Epithelial cell of esophagus (primary cell): ENCODE measurements around the gene LGR6.

Experiments used
- DNase-seq: peaks from one replicate; pipeline ENCODE4 v3.0.0; 2010; ENCODE audit warnings: low read depth
- H3K4me3 ChIP-seq: 2 replicates; pipeline ENCODE4 v1.5.1; 2011; ENCODE audit warnings: mild to moderate bottlenecking, low read length, control low read depth
- TF ChIP-seq, protein P1 (sequence below): IDR thresholded peaks from 2 replicates; pipeline ENCODE4 v1.5.1; 2011; ENCODE audit warnings: low read depth, mild to moderate bottlenecking, low read length, control low read depth, inconsistent platforms; ENCODE audit not compliant: insufficient read depth; ENCODE audit errors: missing control alignments

LGR6 gene

GRCh38 chr1:202280595-202280994 lies 87.0 kb downstream of the LGR6 start:
- no peak overlapping the region for H3K4me3 ChIP-seq
- TF ChIP-seq, protein P1, sequence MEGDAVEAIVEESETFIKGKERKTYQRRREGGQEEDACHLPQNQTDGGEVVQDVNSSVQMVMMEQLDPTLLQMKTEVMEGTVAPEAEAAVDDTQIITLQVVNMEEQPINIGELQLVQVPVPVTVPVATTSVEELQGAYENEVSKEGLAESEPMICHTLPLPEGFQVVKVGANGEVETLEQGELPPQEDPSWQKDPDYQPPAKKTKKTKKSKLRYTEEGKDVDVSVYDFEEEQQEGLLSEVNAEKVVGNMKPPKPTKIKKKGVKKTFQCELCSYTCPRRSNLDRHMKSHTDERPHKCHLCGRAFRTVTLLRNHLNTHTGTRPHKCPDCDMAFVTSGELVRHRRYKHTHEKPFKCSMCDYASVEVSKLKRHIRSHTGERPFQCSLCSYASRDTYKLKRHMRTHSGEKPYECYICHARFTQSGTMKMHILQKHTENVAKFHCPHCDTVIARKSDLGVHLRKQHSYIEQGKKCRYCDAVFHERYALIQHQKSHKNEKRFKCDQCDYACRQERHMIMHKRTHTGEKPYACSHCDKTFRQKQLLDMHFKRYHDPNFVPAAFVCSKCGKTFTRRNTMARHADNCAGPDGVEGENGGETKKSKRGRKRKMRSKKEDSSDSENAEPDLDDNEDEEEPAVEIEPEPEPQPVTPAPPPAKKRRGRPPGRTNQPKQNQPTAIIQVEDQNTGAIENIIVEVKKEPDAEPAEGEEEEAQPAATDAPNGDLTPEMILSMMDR, result no peak
- no peak for DNase-seq

DNA sequence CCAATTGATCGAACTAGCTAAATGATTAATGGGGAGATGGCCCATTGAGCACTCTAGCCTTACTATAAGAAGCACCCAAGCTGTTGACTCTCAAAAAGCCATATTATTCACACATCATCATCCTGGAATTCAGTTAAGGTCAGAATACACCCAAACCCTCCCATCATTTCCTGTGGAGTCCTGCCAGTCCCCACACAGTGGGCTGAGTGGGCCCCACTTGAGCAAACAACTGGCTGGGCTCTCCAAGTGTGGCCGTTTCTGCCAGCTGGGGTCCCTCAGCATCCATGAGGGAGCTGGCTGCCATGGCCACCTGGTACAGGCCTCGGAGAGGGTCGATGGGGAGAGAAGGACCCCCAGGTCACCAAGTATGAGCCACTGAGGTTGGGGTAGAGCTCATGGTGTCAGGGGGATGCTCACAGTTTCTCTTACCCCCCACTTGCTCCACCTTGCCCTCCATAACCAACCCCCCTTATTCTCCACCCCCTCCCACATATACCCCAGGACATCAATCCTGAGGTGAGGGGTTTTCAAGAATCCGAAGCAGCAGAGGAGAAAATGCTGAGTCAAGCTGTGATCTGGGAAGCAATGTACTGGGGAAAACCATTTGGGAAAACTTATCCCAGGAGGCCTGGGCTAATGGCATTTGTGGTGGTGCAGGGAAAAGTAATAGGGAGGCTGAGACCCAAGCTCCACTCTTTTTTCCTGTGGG lies 87.9 kb downstream of the LGR6 start:
- DNase-seq, result peak; percentile 39
- H3K4me3 ChIP-seq, result no peak overlapping the region

GRCh38 chr1:202282025-202282371 lies 88.4 kb downstream of the LGR6 start:
- TF ChIP-seq, protein P1, result no peak
- no peak for DNase-seq
- no peak overlapping the region for H3K4me3 ChIP-seq

More for the DNA sequence above, 87.9 kb downstream of the LGR6 start:
- TF ChIP-seq, protein P1, result no peak

- no peak overlapping the region for H3K4me3 ChIP-seq
- no peak for DNase-seq
- TF ChIP-seq, protein P1, result no peak
Observed at GRCh38 chr1:202282596-202283283, 89.1 kb downstream of the LGR6 start.

GRCh38 chr1:202283379-202283844 lies 89.8 kb downstream of the LGR6 start:
- TF ChIP-seq, protein P1, result no peak
- no peak overlapping the region for H3K4me3 ChIP-seq
- DNase-seq, result peak; percentile 91

- DNase-seq, result peak; percentile 85
- H3K4me3 ChIP-seq, result no peak overlapping the region
- TF ChIP-seq, protein P1, result no peak
Observed at GRCh38 chr1:202283991-202284390, 90.4 kb downstream of the LGR6 start.
